Activated T-cell treated with anti-CD3 and anti-CD28 coated beads for 48 hours (primary cell): ENCODE data around the gene ZNF771.
"Not testable (repeated sequence)": the region's sequence is repeated elsewhere in the genome, so short reads cannot be mapped to it uniquely, and the experiment has no call there.

Experiments
- DNase-seq: peaks from one replicate; pipeline ENCODE4 v3.0.0-alpha.2; 2020; ENCODE audit warnings: low read depth

The ZNF771 gene

DNA sequence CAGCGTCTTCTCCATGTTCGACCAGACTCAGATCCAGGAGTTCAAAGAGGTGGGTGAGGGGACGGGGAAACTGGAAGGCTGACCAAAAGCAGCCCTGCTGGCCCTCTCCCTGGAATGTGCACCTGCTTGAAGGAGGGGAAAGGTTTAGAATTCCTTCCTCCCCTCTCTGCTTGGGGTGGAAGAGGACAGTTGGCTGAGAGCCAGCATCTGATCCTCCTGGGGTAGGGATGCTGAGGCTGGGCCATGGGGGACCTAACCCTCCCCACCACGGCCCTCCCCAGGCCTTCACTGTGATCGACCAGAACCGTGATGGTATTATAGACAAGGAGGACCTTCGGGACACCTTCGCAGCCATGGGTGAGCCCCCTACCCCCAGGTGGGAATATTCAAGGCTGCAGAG is 31.5 kb upstream of the ZNF771 start:
- no peak for DNase-seq

DNA sequence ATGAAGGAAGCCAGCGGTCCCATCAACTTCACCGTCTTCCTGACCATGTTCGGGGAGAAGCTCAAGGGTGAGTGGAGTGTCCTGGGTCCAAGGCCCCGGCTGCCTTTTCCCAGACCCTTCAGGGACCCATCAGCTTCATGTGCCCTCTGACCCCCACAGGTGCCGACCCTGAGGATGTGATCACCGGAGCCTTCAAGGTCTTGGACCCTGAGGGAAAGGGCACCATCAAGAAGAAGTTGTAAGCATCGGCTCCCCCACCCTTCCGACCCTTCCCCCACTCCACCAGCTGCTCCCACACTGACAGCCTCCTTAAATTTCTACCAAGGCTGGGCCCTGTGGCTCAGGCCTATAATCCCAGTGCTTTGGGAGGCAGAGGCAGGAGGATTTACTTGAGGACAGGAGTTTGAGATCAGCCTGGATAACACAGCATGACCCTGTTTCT is 30.9 kb upstream of the ZNF771 start:
- DNase-seq, result no peak

DNA sequence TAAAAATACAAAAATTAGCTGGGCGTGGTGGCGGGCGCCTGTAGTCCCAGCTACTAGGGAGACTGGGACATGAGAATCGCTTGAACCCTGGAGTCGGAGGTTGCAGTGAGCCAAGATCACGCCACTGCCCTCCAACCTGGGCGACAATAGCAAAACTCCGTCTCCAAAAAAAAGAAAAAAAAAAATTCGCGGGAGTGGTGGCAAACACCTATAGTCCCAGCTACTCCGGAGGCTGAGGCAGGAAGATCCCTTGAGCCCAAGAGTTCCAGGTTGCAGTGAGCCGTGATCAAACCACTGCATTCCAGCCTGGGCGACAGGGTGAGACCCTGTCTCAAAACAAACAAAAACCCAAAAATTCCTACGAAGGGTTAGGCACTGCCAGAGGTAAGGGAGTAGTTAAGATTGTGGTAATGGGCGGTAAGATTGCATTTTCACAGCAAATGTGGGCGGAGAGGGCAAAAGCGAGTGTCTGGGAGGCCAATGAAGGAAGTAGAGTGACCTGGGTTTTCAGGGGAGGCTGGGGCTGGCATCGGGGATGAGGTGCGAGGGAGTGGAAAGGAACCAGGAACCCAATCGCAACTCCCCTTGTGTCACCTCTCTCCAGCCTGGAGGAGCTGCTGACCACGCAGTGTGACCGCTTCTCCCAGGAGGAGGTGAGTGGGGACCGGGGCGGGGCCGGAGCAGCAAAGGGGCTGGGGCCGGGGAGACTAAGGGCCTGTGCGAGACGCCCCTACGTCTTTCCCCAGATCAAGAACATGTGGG is 30.2 kb upstream of the ZNF771 start:
- DNase-seq, result no peak

DNA sequence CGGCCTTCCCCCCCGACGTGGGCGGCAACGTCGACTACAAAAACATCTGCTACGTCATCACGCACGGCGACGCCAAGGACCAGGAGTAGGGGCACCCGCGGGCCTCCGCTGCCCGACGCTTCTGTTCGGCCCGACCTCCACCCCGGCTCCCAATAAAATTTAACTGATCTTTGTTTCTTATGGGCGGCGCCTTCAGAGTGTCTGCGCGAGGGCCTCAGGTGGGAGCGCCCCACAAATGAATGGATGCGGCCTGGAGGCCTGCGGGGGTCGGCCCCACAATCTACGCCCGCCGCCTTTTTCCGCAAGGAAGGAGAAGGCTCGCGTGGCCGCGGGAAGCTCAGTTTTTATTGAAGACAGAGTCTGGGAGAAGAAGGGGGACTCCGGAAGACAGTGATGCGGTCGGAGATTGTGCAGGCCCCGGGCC is 29.6 kb upstream of the ZNF771 start:
- DNase-seq, result peak; percentile 79

DNA sequence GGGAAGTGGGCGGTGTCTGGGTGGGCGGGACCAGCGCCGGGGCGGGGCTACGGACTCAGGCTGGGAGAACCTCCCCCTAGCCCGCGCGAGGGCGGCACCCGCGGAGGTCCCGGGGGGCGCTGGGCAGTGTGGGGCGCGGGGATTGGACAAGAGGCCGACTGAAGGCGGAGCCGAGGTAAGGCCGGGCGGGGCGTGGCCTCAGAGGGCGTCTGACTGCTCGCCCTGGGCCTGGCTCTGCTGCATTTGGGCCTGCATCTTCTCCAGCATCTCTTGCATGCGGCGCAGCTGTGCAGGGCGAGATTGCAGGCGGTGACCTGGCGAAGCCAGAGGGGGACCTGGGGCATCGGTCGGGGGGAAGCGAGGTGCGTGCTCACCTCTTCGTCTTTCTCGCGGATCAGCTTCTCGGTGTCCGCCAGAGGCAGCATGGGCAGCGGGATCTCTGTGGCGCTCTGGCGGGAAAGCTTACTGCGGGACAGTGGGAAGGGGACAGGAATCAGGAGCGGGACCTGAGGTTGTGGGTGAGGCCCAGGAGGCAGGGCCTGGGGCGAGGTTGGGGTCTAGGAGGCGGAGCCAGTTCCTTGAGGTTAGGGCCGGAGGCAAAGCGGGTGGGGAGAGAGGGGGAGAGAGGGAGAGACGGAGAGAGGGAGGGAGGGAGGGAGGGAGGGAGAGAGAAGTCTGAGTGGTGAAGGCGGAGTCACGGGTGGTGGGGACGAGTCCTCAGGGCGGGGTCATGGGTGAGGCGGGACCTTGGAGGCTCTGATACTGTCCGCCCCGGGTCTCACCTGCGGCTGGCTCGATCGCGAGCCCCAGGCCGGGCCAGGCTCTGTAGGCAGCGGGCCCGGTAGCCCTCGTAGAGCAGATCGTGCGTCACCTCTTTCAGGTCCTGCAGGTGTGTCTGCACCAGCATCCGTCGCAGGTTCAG is 28.9 kb upstream of the ZNF771 start:
- DNase-seq, result peak; percentile 100

DNA sequence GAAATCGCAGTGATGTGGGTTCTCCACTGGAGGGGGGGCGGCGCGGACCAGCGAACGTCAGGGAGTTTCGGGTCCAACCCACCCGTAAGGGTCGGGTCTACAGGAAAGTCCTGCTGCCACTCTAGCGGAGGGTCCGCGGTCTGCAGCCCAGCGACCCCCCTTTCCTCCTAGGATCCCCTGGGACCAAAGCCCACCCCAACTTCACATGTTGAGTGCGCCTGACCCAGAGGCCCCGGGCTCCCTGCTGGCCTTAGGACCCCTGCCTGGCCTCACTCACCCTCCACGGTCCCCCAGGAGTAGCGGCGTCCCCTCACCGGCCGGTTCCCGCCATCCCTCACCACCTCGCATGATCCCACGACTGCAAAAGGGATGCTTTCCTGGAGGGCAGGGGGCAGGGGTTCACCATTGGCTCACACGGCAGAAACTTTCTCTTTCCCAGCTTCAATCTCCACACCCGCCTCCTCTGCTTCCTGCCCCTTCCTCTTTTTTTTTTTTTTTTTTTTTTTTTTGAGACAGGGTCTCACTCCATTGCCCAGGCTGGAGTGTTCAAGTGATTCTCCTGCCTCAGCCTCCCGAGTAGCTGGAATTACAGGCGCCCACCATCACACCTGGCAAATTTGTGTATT is 28.1 kb upstream of the ZNF771 start:
- no peak for DNase-seq

DNA sequence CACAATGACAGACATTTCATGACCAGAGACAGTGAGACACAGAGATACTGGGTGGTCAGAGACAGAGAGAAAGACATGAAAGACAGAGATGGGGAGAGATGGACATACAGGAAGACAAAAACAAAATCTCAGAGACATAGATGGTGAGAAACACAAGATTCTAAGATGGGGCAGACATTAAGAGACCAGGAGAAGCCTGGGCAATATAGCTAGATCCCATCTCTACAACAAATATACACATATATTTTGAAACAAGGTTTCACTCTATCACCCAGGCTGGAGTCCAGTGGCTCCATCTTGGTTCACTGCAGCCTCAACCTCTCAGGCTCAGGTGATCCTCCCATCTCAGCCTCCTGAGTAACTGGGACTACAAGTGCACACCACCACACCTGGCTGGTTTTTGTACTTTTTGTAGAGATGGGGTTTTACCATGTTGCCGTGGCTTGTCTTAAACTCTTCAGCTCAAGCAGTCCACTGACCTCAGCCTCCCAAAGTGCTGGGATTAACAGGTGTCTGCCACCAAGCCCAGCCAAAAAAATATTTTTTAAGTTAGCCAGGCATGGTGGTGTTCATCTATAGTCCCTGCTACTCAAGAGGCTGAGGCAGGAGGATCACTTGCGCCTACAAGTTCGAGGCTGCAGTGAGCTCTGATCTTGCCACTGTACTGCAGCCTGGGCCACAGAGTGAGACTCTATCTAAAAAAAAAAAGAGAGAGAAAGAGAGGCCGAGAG is 27.2 kb upstream of the ZNF771 start:
- DNase-seq, result no peak

DNA sequence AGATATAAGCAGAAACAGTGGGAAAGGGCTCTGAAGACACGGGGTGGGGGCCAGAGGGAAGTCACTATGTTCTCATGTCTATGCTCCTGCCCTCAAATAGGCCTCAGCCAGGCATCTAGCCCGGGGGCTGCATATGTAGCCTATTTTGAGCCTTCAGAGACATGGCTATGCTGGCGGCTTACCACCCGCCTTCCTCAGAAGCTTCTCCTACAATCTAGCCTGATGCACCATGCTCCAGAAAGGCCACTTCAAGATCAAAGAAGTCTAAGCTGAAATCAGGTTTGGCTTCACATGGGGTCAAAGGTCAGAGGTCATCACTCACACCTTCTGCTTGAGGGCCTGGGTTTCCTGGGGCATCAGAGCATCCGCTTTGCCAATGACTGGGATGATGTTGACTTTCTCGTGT is 26.6 kb upstream of the ZNF771 start:
- no peak for DNase-seq

DNA sequence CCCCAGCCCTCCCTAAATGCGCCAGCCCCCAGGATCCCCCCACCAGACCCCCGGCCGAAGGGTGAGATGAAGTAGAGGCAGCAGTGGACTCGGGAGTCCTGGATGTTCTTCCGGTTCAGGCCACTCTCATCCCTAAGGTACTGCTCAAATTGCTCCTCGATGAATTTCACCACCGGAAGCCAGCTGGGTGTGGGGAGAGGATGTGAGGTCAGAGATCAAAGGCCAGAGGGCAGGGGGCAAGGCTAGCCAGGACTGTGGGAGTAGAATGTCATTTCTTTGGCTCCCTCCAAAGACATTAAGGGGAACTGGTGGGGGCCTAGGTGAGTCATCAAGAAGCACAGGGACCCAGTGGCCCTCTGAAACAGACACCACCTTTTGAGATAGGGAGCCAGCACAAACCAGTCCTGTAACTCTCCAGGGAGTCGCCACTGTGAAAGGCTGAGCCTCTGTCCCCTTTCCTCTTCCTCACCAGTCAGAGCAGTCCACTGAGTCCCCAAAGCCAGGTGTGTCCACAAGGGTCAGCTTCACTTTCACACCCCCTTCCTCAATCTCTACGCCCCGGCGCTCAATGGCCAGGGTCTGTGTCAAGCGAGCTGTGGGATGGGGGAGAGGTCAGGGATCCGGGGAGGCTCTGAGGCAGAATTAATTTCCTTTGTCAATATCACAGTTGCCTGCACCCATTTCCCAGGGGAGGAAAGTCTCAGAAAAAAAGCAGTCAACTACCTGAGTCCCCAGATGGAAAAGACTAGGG is 25.9 kb upstream of the ZNF771 start:
- DNase-seq, result no peak

DNA sequence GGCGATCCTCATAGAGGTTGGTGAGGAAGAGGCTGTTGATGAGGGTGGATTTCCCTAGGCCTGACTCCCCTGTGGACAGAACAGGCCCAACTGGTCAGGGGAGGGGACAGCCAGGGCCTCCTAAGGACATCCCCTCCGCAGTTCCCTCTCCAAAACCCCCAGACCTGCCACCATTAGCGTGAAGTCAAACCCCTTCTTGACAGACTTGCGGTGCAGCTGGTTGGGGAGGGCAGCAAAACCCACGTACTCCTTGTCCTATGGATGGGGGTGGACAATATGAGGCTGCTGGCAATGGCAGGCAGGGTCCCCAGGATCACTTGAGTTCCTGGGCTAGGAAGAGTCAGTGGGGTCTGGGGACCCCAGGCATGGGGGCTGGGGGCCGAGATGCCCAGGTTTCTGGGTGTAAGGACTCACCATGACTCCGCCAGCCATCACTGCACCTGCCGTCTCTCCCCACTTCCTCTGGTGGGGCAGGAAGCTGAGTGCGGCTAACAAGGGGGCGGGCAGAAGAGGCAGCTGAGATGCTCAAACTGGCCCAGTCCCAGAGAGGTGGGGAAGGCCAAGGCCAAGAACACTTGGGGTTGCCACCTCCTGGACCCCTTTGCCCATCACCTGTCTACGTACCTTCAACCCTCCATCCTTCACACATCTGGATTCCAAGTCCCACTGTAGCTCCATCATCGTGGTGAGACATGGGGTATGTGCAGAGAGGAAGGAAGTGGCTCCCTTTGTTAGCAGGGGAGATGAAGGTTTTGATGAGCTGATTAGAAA is 25.1 kb upstream of the ZNF771 start, which contains the start of gene SEPTIN1:
TSS of gene SEPTIN1 (minus strand) at position 451 of the 771 bp plus-strand sequence. CDS start at position 432, 19 bp downstream.
- DNase-seq, result peak; percentile 69

DNA sequence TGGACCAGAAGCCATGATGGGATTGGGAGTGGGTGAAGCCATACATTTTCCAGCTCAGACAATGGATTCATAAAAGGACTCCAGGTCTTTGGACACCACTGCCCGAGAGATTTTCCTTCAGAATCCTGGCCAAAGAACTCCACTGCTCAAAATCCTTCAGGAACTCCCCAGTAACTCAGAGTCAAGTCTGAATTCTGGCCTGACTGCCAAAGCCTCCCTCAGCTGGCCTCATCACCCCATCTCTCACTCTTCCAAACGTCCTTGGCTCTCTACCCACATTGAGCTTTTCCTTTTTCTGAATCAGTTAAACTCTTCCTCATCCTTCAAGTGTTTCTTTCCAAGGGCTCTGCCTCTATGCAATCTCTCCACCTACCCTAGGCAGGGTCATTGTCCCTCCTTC is 23.9 kb upstream of the ZNF771 start:
- DNase-seq, result no peak

DNA sequence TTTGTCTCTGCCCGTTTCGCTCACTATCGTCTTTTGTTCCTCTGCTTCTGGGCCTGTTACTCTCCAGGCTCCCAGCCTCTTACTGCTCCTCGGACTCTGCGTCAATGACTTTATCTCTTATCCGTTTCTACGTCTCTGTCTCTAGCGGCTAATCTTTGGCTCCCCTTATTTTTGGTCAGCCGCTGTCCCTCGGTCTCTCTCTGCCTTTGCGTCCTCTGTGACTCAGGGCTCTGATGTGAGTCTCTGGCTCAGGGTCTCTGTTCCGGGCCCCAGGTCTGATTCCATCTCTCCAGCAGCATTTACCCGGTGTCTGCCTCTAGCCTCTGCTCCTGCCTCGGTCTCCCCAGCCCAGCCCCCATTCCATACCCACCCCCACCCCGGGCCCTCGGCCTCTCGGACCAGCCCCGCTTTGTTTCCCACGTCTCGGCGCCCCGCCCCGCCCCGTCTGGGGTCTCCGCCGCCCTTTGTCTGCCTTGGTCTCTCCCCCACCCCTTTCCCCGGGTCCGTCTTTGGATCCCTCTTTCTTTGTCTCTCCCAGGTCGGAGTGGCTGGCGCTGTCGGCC is 12.7 kb upstream of the ZNF771 start:
- no peak for DNase-seq

DNA sequence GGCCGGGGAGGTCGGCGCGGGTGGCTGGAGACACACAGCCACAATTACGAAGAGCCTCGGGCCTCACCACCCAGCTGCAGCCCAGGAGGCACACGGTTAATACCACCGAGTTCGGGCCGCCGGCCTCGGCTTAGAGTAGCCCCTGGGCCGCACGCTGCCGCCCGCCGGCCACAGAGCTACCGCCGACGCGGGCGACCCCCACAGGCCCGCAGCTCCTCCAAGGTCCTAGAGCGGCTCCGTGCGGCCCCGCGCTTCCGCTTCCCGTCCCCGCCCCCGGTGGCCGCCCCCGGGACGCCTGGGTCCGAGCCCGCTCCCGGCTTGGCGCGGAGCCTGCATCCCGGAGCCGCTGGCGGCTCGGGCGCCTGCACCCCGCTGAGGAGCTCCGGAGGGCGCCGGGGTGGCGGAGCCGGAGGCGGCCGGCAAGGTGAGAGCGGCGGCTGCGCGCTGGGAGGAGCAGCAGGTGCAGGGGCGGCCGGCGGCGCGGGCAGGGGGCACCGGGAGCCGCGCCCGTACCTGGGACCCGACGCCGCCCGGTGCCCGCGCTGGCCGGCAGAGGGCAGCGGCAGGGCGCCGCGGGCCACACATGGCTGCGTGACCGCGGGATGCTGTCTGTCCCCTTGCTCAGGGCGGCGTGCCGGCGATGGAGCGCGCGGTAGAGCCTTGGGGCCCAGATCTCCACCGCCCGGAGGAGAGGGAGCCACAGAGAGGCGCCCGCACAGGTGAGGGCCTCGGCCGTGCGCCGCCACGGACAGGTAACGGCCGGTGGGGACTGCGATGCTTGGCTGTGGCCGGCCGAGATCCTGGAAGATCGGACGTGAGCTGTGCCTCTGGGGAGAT is 12.0 kb upstream of the ZNF771 start, which contains the start of gene ZNF48:
TSS of gene ZNF48 (plus strand) at position 266 of the 837 bp plus-strand sequence. CDS start at position 641, 375 bp downstream.
- peak; percentile 58 for DNase-seq

DNA sequence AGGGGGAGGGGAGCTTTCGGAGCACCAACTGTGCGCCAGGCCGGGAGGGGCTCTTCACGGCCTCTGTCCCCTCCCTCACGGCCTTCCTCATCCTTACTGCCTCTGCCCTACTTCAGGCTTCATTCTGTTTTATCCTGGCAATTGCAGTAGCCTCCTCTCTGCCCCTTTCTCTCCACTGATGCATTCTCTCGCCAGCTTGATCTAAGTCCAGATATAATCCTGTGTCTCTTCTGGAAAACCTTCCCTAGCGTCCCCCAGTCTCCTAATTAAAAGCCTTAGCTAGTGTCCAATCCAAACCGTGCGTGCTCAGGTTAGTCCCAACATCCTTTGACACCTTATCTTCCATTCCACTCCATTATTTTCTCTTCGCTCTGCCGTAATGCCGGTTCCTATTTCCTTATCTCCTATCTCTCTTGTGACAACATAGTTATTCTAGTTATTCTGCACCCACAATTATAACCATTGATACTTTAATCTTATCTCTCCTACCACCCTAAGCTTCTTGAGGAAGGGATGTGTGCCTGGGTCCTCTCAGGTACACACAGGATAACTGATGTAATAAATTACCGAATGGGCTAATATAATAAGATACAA is 11.3 kb upstream of the ZNF771 start:
- no peak for DNase-seq

DNA sequence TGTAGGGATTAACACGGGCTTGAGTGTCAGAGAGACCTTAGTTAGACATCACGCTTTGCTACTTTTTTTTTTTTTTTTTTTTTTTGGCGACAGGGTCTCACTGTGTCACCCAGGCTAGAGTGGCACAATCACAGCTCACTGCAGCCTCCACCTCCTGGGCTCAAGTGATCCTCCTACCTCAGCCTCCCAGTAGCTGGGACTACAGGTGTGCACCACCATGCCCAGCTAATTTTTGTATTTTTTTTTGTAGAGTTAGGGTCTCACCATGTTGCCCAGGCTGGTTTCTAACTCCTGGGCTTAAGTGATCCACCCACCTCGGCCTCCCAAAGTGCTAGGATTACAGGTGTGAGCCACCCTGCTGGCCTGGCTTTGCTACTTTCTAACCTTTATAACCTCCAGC is 10.8 kb upstream of the ZNF771 start:
- DNase-seq, result not testable (repeated sequence)

DNA sequence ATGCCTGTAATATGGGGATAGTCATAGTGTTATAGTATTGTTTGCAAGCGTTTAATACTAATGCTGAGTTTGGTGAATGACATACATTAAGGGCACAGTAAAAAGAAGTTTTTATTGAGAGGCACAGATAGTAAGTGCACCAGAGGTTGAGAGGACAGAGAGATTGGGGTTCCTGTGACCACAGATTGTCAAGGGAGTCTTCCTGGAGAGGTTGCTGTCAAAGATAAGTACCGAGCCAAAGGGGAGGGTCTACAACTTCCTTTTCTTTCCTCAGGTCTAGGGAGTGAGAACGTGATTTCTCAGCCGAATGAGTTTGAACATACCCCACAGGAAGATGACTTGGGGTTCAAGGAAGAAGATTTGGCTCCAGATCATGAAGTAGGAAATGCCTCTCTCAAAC is 10.3 kb upstream of the ZNF771 start:
- DNase-seq, result no peak

DNA sequence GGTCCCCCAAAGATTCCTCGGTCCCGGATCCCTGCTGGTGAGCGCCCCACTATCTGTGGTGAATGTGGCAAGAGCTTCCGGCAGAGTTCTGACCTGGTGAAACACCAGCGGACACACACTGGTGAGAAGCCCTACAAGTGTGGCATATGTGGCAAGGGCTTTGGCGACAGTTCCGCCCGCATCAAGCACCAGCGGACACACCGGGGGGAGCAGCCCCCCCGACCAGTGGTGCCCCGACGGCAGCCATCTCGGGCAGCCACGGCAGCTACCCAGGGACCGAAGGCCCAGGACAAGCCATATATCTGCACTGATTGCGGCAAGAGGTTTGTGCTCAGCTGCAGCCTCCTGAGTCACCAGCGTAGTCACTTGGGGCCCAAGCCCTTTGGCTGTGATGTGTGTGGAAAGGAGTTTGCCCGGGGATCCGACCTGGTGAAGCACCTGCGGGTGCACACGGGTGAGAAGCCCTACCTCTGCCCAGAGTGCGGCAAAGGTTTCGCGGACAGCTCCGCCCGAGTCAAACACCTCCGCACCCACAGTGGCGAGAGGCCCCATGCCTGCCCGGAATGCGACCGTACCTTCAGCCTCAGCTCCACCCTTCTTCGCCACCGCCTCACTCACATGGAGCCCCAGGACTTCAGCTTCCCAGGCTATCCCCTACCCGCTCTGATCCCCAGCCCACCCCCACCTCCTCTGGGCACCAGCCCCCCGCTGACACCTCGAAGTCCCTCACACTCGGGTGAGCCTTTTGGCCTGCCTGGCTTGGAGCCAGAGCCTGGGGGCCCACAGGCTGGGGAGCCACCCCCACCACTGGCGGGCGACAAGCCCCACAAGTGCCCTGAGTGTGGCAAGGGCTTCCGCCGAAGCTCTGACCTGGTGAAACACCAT is 9.4 kb upstream of the ZNF771 start:
- DNase-seq, result no peak
